OCI-LY1 (cell line): ENCODE data around the gene FAM83E.
"Not testable (repeated sequence)": the region's sequence is repeated elsewhere in the genome, so short reads cannot be mapped to it uniquely, and the experiment has no call there.

Experiments
- H2AFZ ChIP-seq: fragments of 200-600 bp; sonication (generic), shearing (Covaris generic); 2 replicates; pipeline ENCODE4 v1.6.0; 2014; ENCODE audit warnings: antibody characterized with exemption, mild to moderate bottlenecking, low read length
- H3F3A ChIP-seq: fragments of 200-600 bp; sonication (generic), shearing (Covaris generic); 2 replicates; pipeline ENCODE4 v1.6.0; 2014; ENCODE audit warnings: mild to moderate bottlenecking, antibody characterized with exemption, low read length, moderate library complexity; ENCODE audit not compliant: insufficient read depth
- H3K27ac ChIP-seq: fragments of 200-600 bp; sonication (generic); 2 replicates; pipeline ENCODE4 v1.5.1; 2014; ENCODE audit warnings: low read length, mixed run types, mild to moderate bottlenecking, low read depth; ENCODE audit not compliant: poor library complexity, severe bottlenecking
- H3K27me3 ChIP-seq: fragments of 200-600 bp; sonication (generic); 2 replicates; pipeline ENCODE4 v1.6.0; 2014; ENCODE audit warnings: antibody characterized with exemption, mild to moderate bottlenecking, low read length, moderate library complexity; ENCODE audit not compliant: insufficient read depth
- H3K36me3 ChIP-seq: fragments of 200-600 bp; sonication (generic); 2 replicates; pipeline ENCODE4 v1.6.1; 2014; ENCODE audit warnings: mild to moderate bottlenecking, antibody characterized with exemption, low read length, moderate library complexity, mixed read lengths; ENCODE audit not compliant: insufficient read depth
- H3K4me1 ChIP-seq: fragments of 200-600 bp; sonication (generic); 2 replicates; pipeline ENCODE4 v1.5.1; 2014; ENCODE audit warnings: mild to moderate bottlenecking, low read length, moderate library complexity; ENCODE audit not compliant: insufficient read depth, severe bottlenecking
- H3K4me2 ChIP-seq: fragments of 200-600 bp; sonication (generic), shearing (Covaris generic); 2 replicates; pipeline ENCODE4 v1.6.1; 2014; ENCODE audit warnings: low read length
- H3K4me3 ChIP-seq: fragments of 200-600 bp; sonication (generic); 2 replicates; pipeline ENCODE4 v1.5.1; 2014; ENCODE audit warnings: low read length, low read depth, mild to moderate bottlenecking, mixed read lengths; ENCODE audit not compliant: poor library complexity, severe bottlenecking
- H3K79me2 ChIP-seq: fragments of 200-600 bp; shearing (Covaris generic); 2 replicates; pipeline ENCODE4 v1.6.1; 2016; ENCODE audit warnings: mixed run types, low read length, mixed read lengths; ENCODE audit not compliant: insufficient read depth
- H3K9ac ChIP-seq: fragments of 200-600 bp; sonication (generic), shearing (Covaris generic); 2 replicates; pipeline ENCODE4 v1.6.1; 2014; ENCODE audit warnings: mild to moderate bottlenecking, low read length, mixed read lengths
- H3K9me2 ChIP-seq: fragments of 200-600 bp; sonication (generic), shearing (Covaris generic); 2 replicates; pipeline ENCODE4 v1.6.1; 2014; ENCODE audit warnings: low read depth, mild to moderate bottlenecking, low read length, mixed read lengths
- H3K9me3 ChIP-seq: fragments of 200-600 bp; shearing (Covaris generic); 2 replicates; pipeline ENCODE4 v1.6.1; 2014; ENCODE audit warnings: low read length, mixed read lengths
- H4K20me1 ChIP-seq: fragments of 200-600 bp; sonication (generic), shearing (Covaris generic); 2 replicates; pipeline ENCODE4 v1.6.0; 2016; ENCODE audit warnings: mild to moderate bottlenecking, low read length; ENCODE audit not compliant: insufficient read depth
- EZH2 ChIP-seq: fragments of 200-600 bp; sonication (generic), shearing (Covaris generic); IDR thresholded peaks from 2 replicates; pipeline ENCODE4 v1.8.0; 2017; ENCODE audit warnings: borderline replicate concordance, mixed run types, mild to moderate bottlenecking, antibody characterized with exemption, low read length, moderate library complexity, mixed read lengths
- TF ChIP-seq, protein P1 (sequence below): fragments of 200-600 bp; sonication (generic), shearing (Covaris generic); IDR thresholded peaks from 2 replicates; pipeline ENCODE4 v1.5.1; 2017; ENCODE audit warnings: mild to moderate bottlenecking, antibody characterized with exemption, low read length, moderate library complexity, mixed read lengths

Gene FAM83E

DNA sequence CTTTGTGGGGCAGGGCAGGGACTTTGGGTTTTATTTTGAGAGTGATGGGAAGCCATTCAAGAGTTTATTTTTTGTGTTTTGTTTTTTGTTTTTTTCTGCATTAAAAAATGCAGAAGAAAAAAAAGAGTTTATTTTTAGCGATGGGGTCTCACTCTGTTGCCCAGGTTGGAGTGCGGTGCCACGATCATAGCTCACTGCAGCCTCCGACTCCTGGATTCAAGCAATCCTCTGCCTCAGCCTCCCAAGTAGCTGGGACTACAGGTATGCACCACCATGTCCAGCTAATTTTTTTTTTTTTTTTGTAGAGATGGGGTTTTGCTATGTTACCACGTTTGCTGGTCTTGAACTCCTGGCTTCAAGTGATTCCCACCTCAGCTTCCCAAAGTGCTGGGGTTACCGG is 43.6 kb upstream of the FAM83E start:
- Histone ChIP-seq H3K79me2 (no peaks in the 10 kb centered on the region), H3K4me2 (no peak overlapping the region), H3K9me3 (no peaks in the 10 kb centered on the region), H2AFZ (no peak overlapping the region), H3F3A (no peaks in the 10 kb centered on the region), H3K4me1 (peaks cover 7% of the 10 kb centered on the region), H3K9ac (no peak overlapping the region), H4K20me1 (no peaks in the 10 kb centered on the region), H3K4me3 (no peak overlapping the region), H3K36me3 (no peaks in the 10 kb centered on the region), H3K27ac (no peak overlapping the region), H3K27me3 (no peaks in the 10 kb centered on the region), H3K9me2 (no peaks in the 10 kb centered on the region)
- TF ChIP-seq EZH2 = no peak
- TF ChIP-seq, protein P1, sequence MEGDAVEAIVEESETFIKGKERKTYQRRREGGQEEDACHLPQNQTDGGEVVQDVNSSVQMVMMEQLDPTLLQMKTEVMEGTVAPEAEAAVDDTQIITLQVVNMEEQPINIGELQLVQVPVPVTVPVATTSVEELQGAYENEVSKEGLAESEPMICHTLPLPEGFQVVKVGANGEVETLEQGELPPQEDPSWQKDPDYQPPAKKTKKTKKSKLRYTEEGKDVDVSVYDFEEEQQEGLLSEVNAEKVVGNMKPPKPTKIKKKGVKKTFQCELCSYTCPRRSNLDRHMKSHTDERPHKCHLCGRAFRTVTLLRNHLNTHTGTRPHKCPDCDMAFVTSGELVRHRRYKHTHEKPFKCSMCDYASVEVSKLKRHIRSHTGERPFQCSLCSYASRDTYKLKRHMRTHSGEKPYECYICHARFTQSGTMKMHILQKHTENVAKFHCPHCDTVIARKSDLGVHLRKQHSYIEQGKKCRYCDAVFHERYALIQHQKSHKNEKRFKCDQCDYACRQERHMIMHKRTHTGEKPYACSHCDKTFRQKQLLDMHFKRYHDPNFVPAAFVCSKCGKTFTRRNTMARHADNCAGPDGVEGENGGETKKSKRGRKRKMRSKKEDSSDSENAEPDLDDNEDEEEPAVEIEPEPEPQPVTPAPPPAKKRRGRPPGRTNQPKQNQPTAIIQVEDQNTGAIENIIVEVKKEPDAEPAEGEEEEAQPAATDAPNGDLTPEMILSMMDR = no peak

DNA sequence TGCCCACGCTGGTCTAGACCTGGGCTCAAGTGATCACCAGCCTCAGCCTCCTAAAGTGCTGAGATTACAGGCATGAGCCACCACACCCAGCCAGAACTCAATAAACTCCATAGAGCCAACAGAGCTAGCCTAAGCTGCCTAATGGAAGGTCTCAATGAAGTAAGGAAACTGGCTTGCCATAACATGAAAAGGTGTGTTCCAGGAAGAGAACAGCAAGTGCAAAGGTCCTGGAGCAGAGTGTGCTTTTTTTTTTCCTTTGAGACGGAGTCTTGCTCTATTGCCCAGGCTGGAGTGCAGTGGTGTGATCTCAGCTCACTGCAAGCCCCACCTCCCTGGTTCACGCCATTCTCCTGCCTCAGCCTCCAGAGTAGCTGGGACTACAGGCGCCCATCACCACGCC is 43.0 kb upstream of the FAM83E start:
- not testable (repeated sequence) for H3K79me2 ChIP-seq, H3K9me3 ChIP-seq, H3F3A ChIP-seq, H4K20me1 ChIP-seq, H3K9me2 ChIP-seq, H3K27ac ChIP-seq, H3K4me1 ChIP-seq, H3K4me3 ChIP-seq, H3K9ac ChIP-seq, H2AFZ ChIP-seq, H3K36me3 ChIP-seq, H3K27me3 ChIP-seq, H3K4me2 ChIP-seq

DNA sequence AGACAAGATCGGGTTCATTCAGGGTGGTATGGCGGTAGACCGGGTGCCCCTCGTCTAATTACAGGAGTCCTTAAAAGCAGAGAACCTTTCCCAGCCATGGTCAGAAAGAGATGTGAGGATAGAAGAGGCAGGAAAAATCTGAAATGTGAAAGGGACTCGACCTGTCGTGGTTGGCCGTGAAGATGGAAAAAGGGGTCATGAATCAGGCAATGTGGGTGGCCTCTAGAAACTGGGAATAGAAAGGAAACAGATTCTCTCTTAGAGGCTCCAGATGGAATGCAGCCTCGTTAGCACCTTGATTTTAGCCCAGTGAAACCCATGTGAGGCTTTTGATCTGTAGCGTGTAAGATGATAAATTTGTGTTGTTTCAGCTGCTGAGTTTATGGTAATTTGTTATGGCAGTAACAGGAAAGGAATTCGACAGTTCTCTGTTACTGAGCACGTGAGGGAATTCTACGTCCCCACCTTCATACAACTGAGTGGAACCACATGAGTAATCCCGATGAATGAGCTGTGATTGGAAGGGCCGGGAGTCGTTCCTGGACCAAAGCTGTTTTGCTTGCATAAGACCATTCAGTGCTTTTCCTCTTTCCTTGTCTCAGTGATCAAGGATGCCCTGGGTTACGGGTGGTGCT is 42.1 kb upstream of the FAM83E start:
- TF ChIP-seq, protein P1 = no peak
- TF ChIP-seq EZH2 = no peak

More for the DNA sequence above, 42.1 kb upstream of the FAM83E start:
- Histone ChIP-seq H3K4me1 (peaks cover 13% of the 10 kb centered on the region), H2AFZ (no peak overlapping the region), H3K9me2 (no peaks in the 10 kb centered on the region), H3K27ac (no peak overlapping the region), H3K4me3 (no peak overlapping the region), H4K20me1 (no peaks in the 10 kb centered on the region), H3K9ac (no peak overlapping the region), H3K4me2 (no peak overlapping the region), H3K27me3 (no peaks in the 10 kb centered on the region), H3K79me2 (no peaks in the 10 kb centered on the region), H3F3A (no peaks in the 10 kb centered on the region), H3K9me3 (no peaks in the 10 kb centered on the region), H3K36me3 (no peaks in the 10 kb centered on the region)
